ENCODE data around the gene IDNK.

The IDNK gene

GRCh38 chr9:83691492-83691891, 68.5 kb downstream of the IDNK start:
- no peak for DNase-seq (ENCODE audit: low spot score)
